Fibroblast of skin of left biceps (primary cell): Measurements from ENCODE around the gene CCL8.

Source experiments
- DNase-seq, 2 experiments: peaks; one replicate each; pipeline ENCODE4 v3.0.0-alpha.2; 2013; ENCODE audit warnings: low read depth in 2 of 2

Gene CCL8

DNA sequence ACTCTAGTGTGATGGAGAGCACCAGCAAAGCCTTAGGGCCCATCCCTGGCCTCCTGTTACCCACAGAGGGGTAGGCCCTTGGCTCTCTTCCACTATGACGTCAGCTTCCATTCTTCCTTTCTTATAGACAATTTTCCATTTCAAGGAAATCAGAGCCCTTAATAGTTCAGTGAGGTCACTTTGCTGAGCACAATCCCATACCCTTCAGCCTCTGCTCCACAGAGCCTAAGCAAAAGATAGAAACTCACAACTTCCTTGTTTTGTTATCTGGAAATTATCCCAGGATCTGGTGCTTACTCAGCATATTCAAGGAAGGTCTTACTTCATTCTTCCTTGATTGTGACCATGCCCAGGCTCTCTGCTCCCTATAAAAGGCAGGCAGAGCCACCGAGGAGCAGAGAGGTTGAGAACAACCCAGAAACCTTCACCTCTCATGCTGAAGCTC is at the start of gene CCL8:
TSS of gene CCL8 (plus strand) at position 397 of the 445 bp plus-strand sequence. CDS start 67 bp downstream, outside the sequence.
- DNase-seq: no peak

DNA sequence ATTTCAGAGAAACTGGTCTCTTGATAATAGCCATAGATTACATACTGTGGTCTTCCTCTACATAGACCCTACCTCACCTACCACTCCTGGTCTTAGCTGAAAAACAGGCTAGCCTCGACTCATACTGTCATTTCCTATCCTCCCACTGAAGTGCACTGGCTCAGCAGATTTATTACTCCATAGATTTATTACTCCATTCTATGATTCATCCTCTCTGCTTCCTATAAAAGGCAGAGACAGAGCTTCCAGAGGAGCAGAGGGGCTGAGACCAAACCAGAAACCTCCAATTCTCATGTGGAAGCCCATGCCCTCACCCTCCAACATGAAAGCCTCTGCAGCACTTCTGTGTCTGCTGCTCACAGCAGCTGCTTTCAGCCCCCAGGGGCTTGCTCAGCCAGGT is 49.3 kb upstream of the CCL8 start, which contains the start of gene CCL7:
TSS of gene CCL7 (plus strand) at position 253 of the 400 bp plus-strand sequence. CDS start at position 323, 70 bp downstream.
- DNase-seq: no peak

DNA sequence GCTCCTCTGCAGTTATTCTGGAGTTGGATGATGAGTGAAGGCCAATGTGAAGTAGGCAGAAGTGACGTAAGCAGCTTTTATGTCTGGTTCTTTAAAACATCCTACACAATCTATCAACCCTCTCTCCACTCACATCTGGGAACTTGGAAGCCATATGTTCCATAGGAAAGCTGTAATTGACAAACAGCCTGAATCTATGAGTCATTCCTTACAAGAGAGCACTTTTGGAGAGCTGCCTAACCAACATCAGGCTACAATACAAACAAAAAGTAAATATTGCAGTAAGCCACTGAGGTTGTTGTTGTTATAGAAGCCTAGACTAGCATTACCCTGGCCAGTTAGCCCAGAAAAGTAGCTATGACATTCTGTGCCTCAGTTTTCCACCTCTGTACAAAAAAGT is 43.4 kb upstream of the CCL8 start:
- DNase-seq: peak; percentile 94 to 95

DNA sequence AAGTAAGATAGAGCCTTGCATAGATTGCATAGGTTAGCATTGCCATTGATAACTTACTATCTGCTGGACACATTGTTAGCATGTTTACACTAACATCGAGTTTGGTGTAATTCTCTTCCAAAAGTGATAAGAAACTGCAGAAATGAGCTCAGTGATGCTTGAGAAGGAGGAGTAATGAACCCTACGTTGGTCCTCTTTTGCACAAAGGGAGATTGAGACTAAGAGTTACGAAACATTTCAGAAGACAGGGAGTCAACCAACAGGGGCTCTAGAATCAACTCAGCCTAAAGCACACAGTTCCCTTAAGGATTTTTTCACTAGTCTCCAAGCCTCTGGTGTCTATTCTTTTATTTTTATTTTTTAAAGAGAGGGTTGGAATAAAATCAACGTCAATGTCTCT is 42.4 kb upstream of the CCL8 start:
- no peak for DNase-seq

DNA sequence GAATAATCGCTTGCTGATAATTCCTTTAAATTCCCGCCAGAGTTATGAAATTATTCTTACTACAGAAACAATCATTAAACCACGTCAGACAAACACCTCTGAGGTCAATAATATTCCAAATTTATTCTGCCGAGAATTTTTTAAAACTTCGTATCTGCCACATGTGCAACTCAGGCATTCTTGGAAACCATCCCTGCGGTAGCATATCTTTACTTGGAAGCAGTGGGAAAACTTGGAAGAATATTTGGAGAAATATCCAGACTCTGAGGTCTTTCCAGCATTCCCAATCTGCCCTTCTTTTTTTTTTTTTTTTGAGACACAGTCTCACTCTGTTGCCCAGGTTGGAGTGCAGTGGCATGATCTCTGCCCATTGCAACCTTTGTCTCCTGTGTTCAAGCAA is 35.7 kb upstream of the CCL8 start:
- DNase-seq: no peak

DNA sequence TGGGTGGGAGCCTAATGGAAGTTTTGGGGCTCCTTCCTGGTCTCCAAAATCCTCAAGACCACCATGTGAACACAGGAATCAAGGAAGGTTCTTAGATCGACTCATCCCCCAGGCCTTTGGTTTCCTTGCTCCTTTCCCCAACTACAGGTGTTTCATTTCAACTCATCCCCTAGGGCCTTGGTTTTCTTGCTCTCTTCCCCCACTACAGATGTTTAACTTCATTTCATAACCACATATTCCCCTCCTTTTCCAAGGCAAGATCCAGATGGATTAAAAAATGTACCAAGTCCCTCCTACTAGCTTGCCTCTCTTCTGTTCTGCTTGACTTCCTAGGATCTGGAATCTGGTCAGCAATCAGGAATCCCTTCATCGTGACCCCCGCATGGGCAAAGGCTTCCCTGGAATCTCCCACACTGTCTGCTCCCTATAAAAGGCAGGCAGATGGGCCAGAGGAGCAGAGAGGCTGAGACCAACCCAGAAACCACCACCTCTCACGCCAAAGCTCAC is 33.9 kb upstream of the CCL8 start, which contains the start of gene CCL11:
TSS of gene CCL11 (plus strand) at position 457 of the 507 bp plus-strand sequence. CDS start 67 bp downstream, outside the sequence.
- no peak for DNase-seq

DNA sequence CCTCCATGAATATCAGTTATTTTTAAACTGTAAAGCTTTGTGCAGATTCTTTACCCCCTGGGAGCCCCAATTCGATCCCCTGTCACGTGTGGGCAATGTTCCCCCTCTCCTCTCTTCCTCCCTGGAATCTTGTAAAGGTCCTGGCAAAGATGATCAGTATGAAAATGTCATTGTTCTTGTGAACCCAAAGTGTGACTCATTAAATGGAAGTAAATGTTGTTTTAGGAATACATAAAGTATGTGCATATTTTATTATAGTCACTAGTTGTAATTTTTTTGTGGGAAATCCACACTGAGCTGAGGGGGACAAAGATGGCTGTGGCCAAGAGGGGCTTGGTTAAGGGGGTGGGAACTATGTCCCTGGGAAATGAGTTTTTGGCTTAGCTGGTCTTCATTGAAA is 31.4 kb upstream of the CCL8 start:
- DNase-seq: no peak

DNA sequence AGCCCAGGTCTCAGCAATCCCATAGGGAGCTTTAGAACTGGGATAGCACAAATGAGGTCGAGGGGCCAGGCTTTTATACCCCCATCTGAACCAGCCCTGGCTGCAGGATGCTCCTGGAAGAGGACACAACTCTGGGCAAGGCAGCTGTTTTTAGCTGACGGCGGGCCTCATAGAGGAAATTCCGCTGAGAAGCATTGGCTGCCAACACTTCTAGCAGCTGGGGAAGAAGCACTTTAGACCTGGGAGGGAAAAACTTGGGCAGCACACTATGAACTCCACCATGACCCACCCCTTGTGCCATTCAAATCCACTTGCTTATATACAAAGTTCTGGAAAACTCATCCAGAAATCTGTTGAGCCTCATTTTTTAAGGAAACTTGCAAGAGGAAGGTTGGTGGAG is 28.6 kb upstream of the CCL8 start:
- DNase-seq: no peak

DNA sequence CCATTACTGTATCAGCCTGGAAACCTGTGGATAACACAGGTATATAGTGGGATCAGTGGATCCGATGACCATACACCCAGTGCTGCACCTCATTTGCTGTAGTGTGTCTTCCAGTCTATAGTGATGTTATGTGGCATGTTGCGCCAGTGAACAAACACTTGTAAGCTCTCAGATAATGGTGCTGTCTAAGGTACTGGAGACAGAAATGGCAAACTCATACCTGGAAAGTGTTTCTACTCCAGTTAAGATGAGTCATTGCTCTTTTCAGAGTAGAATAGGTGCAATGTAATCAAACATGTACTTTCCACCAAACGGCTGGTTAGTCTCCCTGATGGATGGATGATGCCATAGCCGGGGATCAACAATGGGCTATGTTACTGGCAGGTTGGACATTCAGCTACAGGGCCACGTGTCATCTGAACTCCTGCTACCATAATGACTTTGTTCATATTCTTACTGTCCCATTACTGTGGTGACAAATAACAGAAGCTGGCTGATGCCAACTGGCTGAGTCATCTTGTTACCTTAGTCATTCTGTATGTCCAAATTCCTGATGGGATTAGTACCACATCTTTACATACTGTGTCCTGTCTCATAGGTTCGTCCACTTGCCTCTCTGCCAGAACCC is 27.4 kb upstream of the CCL8 start:
- DNase-seq: no peak

DNA sequence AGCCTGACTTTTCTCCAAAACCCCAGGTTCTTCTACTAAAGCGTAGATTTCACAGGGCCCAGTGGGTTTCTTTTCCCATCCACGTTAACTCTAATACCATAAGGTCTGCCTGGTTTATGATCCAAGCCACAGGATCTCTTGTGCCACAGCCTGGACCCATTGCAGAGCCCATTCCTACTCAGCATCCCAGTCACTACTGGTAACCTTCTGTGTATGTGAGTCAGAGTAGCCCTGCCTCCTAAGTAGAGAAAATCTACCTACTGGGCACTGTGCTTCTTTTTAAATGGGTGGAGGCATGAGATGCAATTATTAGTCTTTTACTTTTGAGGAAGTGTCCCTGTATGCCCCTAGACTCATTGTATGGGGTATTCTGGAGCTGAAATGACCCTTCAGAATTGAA is 20.2 kb upstream of the CCL8 start:
- DNase-seq: no peak

DNA sequence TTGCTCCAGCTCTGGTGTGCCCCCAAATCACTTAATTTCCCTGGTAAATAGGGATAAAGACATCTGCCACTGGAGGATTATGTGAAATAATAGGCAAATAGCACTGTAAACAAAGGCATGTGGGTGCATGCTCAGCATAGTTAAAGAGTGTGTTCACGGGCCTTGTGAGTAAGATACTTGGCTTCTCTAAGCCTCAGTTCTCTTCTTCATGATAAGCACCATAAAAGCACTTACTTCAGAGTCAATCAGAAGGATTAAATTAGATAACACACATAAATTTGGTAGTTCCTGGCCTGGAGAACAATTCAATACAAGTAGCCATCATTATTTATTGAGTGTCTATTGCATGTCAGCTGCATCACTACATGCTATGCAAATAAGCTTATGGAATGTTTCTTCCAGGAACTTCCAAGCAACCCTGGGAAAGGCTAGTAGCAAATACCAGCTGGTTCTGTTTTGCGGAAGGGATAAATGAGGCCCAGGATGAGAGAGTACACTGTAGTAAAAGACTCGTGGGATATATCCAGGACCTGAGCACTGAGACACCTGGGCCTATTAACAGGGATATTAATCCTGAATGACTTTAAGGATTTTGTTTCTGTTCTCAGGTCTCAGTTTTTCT is 19.2 kb upstream of the CCL8 start:
- DNase-seq: no peak

DNA sequence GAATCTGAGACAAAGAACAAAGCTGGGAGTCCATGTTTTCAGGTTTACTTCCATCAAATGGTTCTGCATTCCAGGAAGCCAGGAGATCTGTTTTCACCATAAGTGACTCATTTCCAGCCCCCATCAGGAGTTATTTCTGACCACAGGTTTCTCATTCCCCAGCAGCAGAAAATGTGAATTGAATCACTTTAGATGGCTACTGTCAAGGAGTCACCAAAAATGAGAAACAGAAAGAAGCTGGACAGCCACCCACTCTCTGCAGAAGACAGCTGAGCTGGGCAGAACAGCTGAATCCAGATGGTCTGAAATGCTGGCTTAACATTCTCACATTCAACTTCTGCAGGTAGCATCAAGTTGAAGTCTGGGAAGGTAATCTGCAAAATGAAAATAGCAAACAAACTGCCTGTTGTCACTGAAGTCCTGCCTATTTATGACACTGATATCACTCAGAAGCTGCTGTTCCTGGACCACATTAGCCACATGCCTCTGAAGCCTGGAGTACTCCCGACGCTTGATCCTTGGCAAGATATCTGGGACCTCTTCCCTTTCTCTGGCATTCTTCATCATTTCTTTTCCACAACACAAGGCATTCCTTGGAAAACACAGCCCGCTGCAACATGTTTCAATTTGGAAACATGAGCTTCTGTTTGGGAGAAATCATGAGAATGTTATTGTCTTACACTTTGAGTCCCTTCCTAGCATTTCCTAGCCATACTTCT is 18.4 kb upstream of the CCL8 start:
- DNase-seq: no peak

DNA sequence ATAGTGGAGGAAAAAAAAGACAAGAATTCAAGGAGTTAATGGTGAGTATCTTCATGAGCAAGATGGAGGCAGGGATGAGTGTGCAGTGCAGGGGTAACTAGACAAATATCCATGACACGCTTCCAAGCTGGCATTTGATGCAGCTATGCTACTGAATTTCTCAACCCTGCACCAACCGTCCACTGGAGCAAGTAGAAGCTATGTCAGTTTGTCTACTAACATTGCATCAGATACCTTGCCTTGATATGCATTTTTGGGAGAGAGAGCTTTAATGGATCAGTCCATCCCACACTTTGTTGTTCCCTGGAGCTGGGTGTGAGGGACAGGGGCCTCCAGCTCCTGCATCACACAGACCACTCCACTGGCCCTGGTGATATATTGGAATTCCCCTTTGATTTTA is 17.2 kb upstream of the CCL8 start:
- DNase-seq: no peak

DNA sequence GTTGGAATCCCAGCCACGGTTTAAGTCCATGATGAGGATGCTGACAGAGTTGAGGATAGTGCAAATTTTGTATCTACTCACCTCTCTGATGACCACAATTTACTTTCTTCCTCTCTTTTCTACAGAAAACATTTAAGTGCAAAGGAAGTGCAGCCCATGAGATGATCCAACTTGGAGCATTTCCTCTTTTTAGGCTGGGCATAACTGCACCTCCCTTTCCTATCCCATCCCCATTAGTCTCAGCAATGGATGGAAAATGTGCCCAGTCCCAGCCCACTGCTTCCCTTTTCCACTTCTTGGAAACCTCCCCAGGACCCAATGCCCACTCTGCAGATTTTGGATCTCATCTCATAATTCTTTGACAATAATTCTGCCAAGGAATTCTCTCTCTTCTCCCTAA is 16.6 kb upstream of the CCL8 start:
- DNase-seq: no peak

DNA sequence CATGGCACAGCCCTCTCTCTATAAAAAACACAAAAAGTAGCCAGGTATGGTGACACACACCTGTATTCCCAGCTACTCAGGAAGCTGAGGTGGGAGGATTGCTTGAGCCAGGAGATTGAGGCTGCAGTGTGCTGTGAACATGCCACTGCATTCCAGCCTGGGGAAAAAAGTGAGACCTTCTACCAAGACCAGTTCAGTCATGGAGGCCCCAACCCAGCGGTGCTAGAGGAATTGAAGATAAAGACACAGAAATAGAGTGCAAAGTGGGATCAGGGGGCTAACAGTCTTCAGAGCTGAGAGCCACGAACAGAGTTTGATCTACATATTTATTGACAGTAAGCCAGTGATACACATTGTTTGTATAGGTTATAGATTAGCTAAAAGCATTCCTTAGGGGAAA is 15.6 kb upstream of the CCL8 start:
- DNase-seq: no peak

DNA sequence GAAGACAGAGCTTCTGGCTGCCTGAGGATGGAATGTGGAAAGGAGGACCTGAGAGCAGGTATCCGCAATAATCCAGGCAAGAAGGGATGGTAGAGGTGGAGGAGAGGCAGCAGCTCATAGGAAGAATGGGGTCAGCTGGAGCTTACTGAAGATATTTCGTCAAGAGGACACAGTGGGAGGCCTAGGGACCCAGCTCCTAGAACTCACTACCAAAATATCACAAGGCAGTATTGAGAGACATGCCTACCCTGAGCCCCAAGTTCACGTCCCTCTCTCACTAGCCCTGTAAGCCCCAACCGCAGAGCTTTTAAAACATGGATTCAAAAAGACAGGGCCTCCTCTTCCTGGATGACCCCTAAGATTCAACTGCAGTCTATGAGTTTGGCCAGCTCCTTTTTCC is 14.2 kb upstream of the CCL8 start:
- DNase-seq: no peak

DNA sequence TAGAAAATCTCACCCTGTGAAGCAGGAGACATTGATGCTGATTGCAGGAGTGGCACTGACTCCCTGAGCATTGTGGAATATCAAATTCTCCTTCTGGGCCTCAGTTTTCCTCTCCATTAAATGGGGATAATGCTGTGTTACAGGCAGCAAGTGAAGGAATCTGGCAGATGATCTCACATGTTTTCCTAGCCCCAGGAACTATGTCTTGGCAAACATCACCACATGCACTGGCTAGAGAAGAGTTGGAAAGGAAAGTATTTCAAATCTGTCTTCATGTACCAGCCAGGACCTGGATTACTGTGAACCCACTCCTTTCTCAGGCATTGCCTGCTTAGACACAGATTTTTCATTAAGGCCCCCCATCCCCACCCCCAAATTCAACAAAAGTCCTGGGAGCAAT is 13.6 kb upstream of the CCL8 start:
- no peak for DNase-seq

DNA sequence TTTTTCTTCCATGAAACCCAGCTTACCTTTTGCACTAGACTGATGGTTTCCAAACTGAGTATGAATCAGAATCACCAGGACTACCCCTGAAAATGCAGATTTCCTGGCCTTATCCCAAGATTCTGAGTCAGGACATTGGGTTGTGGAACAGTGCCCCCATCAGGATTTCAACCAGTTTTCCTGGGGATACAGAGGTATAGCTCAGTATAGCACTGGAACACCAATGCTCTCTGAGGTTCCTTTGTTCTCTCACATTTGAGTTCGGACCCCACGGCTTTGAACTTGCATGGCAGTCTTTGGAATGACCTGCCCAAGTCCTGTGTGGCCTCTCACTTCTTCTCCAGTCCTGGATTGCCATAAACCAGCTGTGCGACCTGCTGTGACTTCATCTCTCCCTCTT is 12.8 kb upstream of the CCL8 start:
- DNase-seq: no peak

DNA sequence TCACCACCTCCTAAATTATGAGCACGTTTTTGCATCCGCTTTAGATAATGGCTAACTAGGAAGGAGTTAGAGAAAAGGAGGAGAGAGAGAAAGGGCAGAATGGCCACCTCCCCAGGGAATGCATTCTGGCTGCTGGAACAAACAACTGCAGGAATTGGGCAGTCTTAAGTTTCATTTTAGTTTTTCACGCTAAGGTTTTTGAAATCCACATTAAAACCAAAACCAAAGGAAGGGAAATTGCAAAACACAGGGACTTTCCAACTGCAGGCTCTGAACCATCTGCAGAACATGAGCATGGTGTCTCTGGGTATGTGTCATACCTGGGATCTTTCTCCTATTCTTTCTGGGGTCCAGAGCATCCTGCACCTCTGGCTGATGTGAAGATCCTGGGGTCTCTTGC is 12.1 kb upstream of the CCL8 start:
- no peak for DNase-seq

DNA sequence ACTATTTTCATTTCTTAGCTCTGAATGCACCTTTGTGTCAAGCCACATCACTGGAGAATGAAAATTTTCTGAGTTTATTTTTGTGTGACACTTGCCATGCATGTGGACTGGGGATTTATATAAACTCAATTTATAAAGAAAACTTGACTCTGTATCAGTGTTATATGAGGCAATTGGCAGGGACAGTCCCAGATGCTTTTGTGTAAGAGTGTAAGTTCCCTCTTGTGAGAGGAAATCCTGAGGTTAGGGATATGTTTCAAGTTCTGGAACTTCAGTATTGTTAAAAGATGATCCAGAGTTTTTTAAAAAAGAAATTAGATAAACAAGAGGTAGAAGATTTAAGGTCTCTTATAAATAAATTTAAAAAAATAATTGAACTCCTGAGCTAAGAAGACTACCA is 10.9 kb upstream of the CCL8 start:
- no peak for DNase-seq

DNA sequence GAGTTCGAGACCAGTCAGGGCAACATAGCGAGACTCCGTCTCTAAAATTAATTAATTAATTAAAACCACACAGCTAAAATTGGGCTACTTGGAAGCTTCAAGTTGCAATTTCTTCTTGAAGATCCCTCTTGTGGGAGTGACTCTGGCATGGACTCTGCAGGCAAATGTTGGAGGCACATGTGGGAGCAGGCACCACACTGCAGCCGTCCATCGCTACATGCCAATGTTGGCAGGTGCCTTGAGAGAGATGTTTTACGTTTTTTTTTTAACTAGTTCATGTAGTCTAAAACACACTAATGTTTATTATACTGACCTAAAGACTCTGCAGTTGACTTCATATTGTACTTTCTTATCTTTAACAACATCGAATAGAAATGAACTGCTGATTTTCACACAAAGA is 7.9 kb upstream of the CCL8 start:
- DNase-seq: no peak

DNA sequence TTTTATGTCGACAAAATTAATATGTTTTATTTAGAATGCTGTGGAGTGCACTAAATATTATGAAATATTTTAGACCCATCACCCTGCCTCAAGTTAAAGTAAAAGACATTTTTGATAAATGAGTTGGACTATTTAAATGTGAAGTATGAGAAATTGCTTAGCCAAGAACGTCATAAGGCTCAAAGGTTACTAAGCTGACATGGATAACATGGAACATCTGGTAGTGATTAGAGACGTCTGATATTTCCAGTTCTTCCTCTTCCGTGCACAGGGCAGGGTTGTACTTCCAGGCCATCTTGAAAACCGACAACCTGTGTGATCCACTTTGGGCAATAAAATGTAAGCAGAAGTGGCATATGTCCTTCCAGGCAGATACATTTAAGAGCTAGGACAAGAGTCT is 7.2 kb upstream of the CCL8 start:
- peak; percentile 69 to 71 for DNase-seq

DNA sequence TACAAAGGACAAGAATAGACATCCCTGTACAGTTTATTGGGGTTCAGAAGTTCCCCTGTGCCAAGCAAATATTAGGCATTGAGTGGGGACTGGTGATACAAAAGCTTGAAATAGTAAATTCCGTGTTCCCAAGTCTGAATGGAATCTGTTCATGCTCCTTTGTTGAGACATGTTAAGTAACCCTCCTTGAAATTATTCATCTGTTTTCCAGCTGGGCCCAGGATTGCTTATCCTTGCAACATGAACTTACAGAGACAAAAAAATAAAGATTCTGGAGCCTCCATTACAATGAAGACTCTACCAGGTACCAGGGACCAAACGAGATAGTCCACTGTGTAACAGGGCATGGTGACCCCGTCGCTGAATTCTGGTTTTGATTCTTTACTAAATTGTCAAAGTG is 6.1 kb upstream of the CCL8 start:
- peak in 1 of 2 experiments; percentile 36 for DNase-seq
